ENCODE measurements around the gene ZSCAN18.

ZSCAN18 gene

DNA sequence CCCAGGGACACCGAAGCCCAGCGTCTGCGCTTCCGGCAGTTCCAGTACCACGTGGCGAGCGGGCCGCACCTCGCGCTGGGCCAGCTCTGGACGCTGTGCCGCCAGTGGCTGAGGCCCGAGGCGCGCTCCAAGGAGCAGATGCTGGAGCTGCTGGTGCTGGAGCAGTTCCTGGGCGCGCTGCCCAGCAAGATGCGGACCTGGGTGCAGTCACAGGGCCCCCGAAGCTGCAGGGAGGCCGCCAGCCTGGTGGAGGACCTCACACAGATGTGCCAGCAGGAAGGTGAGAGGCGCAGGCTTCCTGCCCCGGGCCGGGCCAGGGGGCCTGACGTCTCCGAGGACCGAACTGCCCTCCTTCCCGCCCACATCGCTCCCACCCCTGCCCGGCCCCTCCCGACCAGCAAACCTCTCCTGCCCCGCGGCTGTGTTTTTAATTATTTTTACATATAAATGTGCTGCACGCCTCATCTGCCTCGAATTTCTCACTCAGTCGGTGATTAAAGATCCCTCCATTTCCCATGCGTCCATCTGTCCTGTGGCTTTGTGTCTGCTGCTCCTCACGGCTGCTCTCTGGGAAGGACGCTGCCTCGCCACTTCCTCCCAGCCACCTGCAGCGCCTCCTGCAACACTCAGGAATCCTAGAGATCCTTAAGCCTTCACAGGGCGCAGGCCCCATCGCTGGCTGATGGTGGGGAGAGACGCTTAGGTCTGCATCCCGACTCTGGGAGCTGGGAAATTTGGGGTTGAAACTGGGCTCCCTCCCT lies 59.9 kb downstream of the ZSCAN18 start:
- TF ChIP-seq, protein P1, sequence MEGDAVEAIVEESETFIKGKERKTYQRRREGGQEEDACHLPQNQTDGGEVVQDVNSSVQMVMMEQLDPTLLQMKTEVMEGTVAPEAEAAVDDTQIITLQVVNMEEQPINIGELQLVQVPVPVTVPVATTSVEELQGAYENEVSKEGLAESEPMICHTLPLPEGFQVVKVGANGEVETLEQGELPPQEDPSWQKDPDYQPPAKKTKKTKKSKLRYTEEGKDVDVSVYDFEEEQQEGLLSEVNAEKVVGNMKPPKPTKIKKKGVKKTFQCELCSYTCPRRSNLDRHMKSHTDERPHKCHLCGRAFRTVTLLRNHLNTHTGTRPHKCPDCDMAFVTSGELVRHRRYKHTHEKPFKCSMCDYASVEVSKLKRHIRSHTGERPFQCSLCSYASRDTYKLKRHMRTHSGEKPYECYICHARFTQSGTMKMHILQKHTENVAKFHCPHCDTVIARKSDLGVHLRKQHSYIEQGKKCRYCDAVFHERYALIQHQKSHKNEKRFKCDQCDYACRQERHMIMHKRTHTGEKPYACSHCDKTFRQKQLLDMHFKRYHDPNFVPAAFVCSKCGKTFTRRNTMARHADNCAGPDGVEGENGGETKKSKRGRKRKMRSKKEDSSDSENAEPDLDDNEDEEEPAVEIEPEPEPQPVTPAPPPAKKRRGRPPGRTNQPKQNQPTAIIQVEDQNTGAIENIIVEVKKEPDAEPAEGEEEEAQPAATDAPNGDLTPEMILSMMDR (conservative IDR thresholded peaks at IDR 0.05; ENCODE audit: control insufficient read depth, insufficient read depth, low read depth, low read length): no peak
- no peak for DNase-seq (ENCODE audit: low read depth)
- H3K4me3 ChIP-seq (ENCODE audit: control insufficient read depth, low read depth, low read length): no peak overlapping the region

DNA sequence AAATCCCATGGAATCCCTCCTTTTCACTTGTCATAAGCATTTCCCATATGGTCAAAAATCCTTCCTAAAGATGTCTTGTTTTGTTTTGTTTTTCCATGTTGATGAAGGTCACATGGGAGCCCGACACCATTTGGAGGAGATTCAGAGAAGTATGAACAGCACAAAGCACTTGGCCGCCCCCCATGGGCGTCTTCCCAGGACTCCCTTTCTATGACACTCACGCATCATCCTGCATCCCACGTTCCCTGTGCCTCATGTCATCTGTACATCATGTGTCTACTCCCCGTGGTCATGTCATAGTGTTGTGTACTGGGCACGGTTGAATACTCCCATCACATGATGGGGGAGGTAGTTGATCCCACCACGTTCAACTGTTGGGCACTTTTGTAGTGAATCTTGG lies 62.2 kb downstream of the ZSCAN18 start:
- no peak for DNase-seq (ENCODE audit: low read depth)
- TF ChIP-seq, protein P1 (conservative IDR thresholded peaks at IDR 0.05; ENCODE audit: control insufficient read depth, insufficient read depth, low read depth, low read length): no peak
- no peak overlapping the region for H3K4me3 ChIP-seq (ENCODE audit: control insufficient read depth, low read depth, low read length)

DNA sequence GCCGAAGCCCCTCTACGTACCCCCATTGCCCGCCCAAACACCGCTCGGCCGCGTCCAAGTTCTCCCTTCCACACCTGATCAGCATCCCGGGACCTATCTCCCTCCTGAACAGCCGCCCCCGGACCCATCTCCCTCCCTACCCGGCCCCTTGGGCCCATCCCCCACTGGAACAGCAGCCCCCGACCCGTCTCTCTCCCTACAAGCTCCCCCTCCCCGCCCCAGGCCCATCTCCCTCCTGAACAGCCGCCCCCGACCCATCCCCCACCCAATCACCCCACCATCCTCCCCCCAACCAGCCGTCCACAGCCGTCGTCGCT lies 63.6 kb downstream of the ZSCAN18 start:
- TF ChIP-seq, protein P1 (conservative IDR thresholded peaks at IDR 0.05; ENCODE audit: control insufficient read depth, insufficient read depth, low read depth, low read length): no peak
- H3K4me3 ChIP-seq (ENCODE audit: control insufficient read depth, low read depth, low read length): no peak overlapping the region

More for the DNA sequence above, 63.6 kb downstream of the ZSCAN18 start:
- no peak for DNase-seq (ENCODE audit: low read depth)
